ENCODE data around the gene CCDC88B.

CCDC88B gene

DNA sequence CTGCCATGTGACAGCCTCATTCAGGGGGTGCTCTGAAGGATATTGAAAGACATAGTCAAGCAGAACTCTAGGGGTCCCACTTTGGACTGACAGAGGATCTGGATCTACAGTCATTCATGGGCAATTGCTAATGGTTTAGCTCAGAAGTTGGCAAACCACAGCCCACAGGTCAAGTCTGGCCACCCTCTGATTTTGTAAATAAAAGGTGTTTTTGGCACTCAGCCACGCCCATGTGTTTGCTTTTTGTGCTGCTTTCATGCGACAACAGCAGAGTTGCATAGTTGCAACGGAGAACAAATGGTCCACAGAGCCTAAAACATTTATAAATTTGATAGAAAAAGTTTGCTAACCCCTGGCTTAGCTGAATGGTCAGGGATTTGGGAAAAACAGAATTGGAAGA is 60.7 kb downstream of the CCDC88B start:
- DNase-seq (ENCODE audit: low read depth), result peak; percentile 69
- TF ChIP-seq, protein P1, sequence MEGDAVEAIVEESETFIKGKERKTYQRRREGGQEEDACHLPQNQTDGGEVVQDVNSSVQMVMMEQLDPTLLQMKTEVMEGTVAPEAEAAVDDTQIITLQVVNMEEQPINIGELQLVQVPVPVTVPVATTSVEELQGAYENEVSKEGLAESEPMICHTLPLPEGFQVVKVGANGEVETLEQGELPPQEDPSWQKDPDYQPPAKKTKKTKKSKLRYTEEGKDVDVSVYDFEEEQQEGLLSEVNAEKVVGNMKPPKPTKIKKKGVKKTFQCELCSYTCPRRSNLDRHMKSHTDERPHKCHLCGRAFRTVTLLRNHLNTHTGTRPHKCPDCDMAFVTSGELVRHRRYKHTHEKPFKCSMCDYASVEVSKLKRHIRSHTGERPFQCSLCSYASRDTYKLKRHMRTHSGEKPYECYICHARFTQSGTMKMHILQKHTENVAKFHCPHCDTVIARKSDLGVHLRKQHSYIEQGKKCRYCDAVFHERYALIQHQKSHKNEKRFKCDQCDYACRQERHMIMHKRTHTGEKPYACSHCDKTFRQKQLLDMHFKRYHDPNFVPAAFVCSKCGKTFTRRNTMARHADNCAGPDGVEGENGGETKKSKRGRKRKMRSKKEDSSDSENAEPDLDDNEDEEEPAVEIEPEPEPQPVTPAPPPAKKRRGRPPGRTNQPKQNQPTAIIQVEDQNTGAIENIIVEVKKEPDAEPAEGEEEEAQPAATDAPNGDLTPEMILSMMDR (IDR thresholded peaks at IDR 0.05; ENCODE audit: control insufficient read depth, extremely low read depth, insufficient read depth), result no peak
- H3K4me3 ChIP-seq (ENCODE audit: low read depth, low read length), result no peak overlapping the region

DNA sequence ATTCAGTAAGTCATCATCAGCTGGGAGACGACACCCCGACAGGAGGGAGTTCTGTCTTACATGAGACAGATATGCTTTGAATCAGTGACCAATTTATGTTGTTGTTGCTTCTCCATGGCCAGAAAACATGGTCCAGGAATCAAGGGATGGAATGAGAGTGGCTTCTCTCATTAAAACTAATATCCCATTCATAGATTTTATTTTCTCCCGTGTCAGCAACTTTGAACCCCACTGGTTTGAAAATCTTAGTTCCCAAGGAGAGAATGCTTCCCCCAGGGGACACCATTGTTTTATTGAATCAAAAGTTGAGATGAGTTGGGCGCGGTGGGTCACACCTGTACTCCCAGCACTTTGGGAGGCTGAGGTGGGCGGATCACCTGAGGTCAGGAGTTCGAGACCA is 61.8 kb downstream of the CCDC88B start:
- DNase-seq (ENCODE audit: low read depth), result no peak
- TF ChIP-seq, protein P1 (IDR thresholded peaks at IDR 0.05; ENCODE audit: control insufficient read depth, extremely low read depth, insufficient read depth), result no peak
- H3K4me3 ChIP-seq (ENCODE audit: low read depth, low read length), result no peak overlapping the region

DNA sequence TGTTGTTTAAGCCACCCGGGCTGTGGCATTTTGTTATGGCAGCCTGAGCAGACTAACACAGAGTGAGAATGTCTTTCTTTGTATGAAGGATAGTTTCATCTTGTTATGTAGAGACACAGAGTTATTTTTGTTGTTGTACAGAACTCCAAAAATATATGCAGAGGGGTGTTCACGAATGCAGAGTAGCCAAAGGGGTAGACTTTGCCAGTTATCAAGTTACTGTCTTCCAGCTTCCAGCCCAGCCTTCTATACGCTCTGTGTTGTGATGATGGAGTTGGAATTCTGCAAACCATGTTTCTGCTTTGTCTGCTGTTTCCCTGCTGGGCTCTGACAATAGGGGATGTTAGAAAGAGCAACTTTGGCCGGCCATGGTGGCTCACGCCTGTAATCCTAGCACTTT is 63.1 kb downstream of the CCDC88B start:
- H3K4me3 ChIP-seq (ENCODE audit: low read depth, low read length), result no peak overlapping the region
- DNase-seq (ENCODE audit: low read depth), result no peak
- TF ChIP-seq, protein P1 (IDR thresholded peaks at IDR 0.05; ENCODE audit: control insufficient read depth, extremely low read depth, insufficient read depth), result no peak

DNA sequence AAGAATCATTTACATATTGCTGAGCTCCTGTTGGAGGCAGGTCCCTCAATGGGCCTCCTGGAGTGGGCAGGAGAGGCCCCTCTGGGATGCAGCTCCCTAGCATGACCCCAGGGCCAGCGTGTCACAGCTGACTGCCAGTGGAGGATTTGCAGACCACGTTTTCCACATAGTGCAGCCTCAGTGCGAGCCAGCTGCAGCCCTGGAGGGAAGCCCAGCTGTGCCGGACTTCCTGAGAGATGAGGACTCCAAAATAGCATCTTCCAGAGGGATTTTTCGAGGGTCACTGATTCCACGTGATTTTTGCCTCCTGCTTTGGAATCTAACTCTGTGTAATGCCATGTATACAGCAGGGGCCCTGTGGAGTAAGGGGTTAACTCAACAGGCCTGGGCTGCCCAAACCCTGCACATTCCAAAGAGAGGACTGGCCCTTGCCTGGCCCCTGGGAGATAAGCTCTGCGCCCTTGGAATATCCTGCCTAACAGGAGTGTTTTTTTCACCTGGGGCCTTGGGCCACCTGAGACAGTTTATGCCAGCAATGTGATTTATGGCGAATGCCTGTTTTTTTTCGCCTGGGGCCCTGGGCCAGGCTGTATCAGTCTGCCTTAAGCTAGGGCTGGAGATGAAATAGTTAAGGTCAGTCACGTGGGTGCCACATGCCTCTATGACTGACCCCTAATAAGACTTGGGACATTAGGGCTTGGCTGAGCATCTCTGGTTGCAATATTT is 66.4 kb downstream of the CCDC88B start:
- no peak for DNase-seq (ENCODE audit: low read depth)
- TF ChIP-seq, protein P1 (IDR thresholded peaks at IDR 0.05; ENCODE audit: control insufficient read depth, extremely low read depth, insufficient read depth), result no peak
- H3K4me3 ChIP-seq (ENCODE audit: low read depth, low read length), result no peak overlapping the region
